Stimulated activated CD4-positive, alpha-beta T cell treated with anti-CD3 and anti-CD28 coated beads, Interleukin-1b, Interleukin-23, amount 100 ng/mL, for 4 hours (primary cell): Measurements from ENCODE around the gene IPO9.
"Not testable (repeated sequence)": the region's sequence is repeated elsewhere in the genome, so short reads cannot be mapped to it uniquely, and the experiment has no call there.

ENCODE experiments used
- DNase-seq, 2 donors: peaks; one replicate each; pipeline ENCODE4 v3.0.0-alpha.2; 2020; ENCODE audit warnings: low read depth in 2 of 2

The IPO9 gene

GRCh38 chr1:201888282-201889089, 59.5 kb downstream of the IPO9 start, which contains the start of gene SHISA4:
TSS of gene SHISA4 (plus strand) at chr1:201888898. CDS start at chr1:201888995, 97 bp downstream.
- no peak for DNase-seq

- no peak for DNase-seq
These were observed 60.4 kb downstream of the IPO9 start for GRCh38 chr1:201889090-201889968.

GRCh38 chr1:201890223-201890622, 61.3 kb downstream of the IPO9 start:
- DNase-seq, result no peak

GRCh38 chr1:201890806-201891450, 62.0 kb downstream of the IPO9 start:
- no peak for DNase-seq

- DNase-seq, result no peak
These were observed 62.6 kb downstream of the IPO9 start for GRCh38 chr1:201891451-201892045.

- no peak for DNase-seq
These were observed 63.3 kb downstream of the IPO9 start for GRCh38 chr1:201892211-201892610.

GRCh38 chr1:201893431-201893830, 64.5 kb downstream of the IPO9 start:
- DNase-seq, result no peak

- DNase-seq, result no peak
These were observed 65.6 kb downstream of the IPO9 start for GRCh38 chr1:201894343-201895119.

- no peak for DNase-seq
These were observed 66.2 kb downstream of the IPO9 start for GRCh38 chr1:201895120-201895665.

- DNase-seq, result peak; percentile 65 to 74
These were observed 67.2 kb downstream of the IPO9 start for GRCh38 chr1:201895913-201896807.

- DNase-seq, result no peak
These were observed 68.0 kb downstream of the IPO9 start for GRCh38 chr1:201896951-201897391.

GRCh38 chr1:201898240-201898894, 69.4 kb downstream of the IPO9 start:
- no peak for DNase-seq

- DNase-seq, result no peak
These were observed 70.0 kb downstream of the IPO9 start for GRCh38 chr1:201898992-201899391.

- DNase-seq, result no peak
These were observed 70.9 kb downstream of the IPO9 start for GRCh38 chr1:201899683-201900429.

- DNase-seq, result no peak
These were observed 71.5 kb downstream of the IPO9 start for GRCh38 chr1:201900476-201900875.

GRCh38 chr1:201901036-201901435, 72.1 kb downstream of the IPO9 start:
- DNase-seq, result not testable (repeated sequence)

GRCh38 chr1:201902198-201902597, 73.2 kb downstream of the IPO9 start:
- DNase-seq, result no peak

- no peak for DNase-seq
These were observed 74.2 kb downstream of the IPO9 start for GRCh38 chr1:201903135-201903534.
